Activated CD4-positive, alpha-beta T cell treated with anti-CD3 and anti-CD28 coated beads, Interleukin-2, amount 50 U/mL, for 24 hours (primary cell): ENCODE data around the gene CFAP221.
A peak's percentile ranks its signal among the peaks of the same experiment; 100 is the strongest.

Source experiments
- DNase-seq, 2 donors: peaks; one replicate each; pipeline ENCODE4 v3.0.0-alpha.2; 2020; ENCODE audit warnings: low read depth in 1 of 2, low spot score in 1 of 2

CFAP221 gene

GRCh38 chr2:119697290-119698020 lies 153.2 kb downstream of the CFAP221 start:
- peak in 1 of 2 donors; percentile 25 for DNase-seq

GRCh38 chr2:119698246-119698645 lies 154.0 kb downstream of the CFAP221 start:
- no peak for DNase-seq

GRCh38 chr2:119699016-119699606 lies 154.9 kb downstream of the CFAP221 start:
- no peak for DNase-seq

- no peak for DNase-seq
Observed at GRCh38 chr2:119700866-119701265, 156.6 kb downstream of the CFAP221 start.

GRCh38 chr2:119701352-119701751 lies 157.1 kb downstream of the CFAP221 start:
- DNase-seq = no peak

DNA sequence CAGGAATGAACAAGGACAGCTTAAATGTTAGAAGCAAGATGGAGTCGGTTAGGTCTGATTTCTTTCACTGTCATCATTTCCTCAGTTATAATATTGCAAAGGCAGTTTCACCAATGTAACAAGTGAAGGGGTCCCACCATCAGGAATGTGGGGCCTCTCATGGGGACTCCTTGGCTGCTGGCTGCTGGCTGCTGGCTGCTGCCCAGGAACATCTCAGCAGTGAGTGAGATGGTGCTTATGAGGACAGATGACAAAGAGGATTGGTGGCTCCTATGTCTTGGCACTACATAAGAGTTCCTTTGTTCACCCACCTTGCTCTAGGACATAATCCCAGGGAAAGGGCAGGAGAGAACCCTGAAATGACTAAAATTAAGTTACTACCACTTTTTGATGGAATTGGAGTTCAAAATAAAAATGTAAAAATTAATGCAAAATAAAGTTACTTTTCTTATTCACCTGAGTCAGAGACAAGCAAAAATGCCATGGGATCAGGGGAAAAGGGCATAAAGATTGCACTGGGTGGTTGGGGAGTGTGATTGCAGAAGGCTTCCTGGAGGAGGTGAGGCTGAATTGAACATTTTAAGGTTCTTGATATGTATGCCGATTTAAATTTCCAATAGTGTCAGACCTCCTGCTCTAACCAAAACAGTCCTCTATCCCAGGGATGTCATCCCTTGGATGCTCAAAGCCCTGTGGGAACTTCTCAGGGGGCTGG lies 158.1 kb downstream of the CFAP221 start:
- DNase-seq = no peak

DNA sequence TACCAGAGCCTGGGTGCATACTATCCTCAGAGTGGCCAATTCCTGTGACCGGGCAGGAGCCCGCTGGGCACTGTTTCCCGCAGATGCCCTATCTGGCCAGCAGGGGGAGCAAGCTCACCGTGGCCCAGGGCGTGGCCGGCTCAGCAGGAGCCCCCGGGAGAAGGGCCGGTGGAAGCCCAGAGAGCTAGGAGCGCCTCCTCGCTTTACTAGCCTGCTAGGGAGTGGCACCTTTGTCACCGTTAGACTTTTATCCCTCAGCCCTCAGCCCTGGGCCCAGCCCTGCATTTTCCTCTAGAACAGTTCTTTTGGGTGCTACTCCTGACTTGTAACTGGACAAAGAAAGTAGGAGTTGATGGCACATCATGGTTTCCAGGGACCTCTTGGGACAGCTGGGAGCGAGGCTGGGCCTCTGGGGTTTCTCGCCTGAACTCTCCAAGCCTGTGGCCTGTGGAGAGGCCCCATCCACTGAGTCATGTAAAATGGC lies 158.7 kb downstream of the CFAP221 start:
- DNase-seq = peak; percentile 36 to 52

- DNase-seq = no peak
Observed at GRCh38 chr2:119703526-119703925, 159.3 kb downstream of the CFAP221 start.

GRCh38 chr2:119704670-119705120 lies 160.4 kb downstream of the CFAP221 start:
- no peak for DNase-seq

GRCh38 chr2:119706221-119706620 lies 162.0 kb downstream of the CFAP221 start:
- DNase-seq = no peak
